Measurements from ENCODE around the gene CFAP65. TPM values are rescaled to one million over a fixed set of nuclear protein-coding genes. Genes with fewer than 3 reads are reported as not detected.

Gene CFAP65
- total and polyA plus RNA-seq, 2 of the 4 experiments (the other 2 are of a cell fraction), result not detected

GRCh38 chr2:218979846-218980734 is 61.2 kb downstream of the CFAP65 start:
- Histone ChIP-seq H3K9me1 (ENCODE audit: insufficient read depth, low read length) (no peaks in the 10 kb centered on the region; the same call in 1 of the 2 replicates), H4K8ac (ENCODE audit: low read depth in 2 of 2, low read length in 2 of 2) (no peak overlapping the region), H3K4ac (ENCODE audit: low read depth, low read length) (no peak overlapping the region), H4K5ac (ENCODE audit: low read depth, low read length) (no peak overlapping the region), H3K9me3 (ENCODE audit: control insufficient read depth, insufficient read depth, low read length) (no peaks in the 10 kb centered on the region), H2BK20ac (ENCODE audit: low read depth, low read length) (no peak overlapping the region), H3K56ac (ENCODE audit: extremely low read depth, insufficient read depth, low read length) (no peak overlapping the region), H3K14ac (replicated peaks; ENCODE audit: low read depth, low read length) (no peak overlapping the region), H3K4me2 (ENCODE audit: low read depth, low read length) (peak overlapping the region; percentile 92), H2BK120ac (ENCODE audit: low read depth, low read length) (no peak overlapping the region), H3K9ac (ENCODE audit: low read depth, low read length) (no peak overlapping the region), H3K18ac (ENCODE audit: low read depth, low read length) (no peak overlapping the region), H2BK5ac (ENCODE audit: low read depth, low read length, poor library complexity, severe bottlenecking) (no peak overlapping the region), H3K23ac (ENCODE audit: low read depth, low read length) (no peak overlapping the region), H3K4me3 (ENCODE audit: insufficient read depth, low read depth, low read length) (no peak overlapping the region), H3K4me1 (ENCODE audit: control insufficient read depth, insufficient read depth, low read length) (0 out of 2 replicates have a peak, but pooled peaks cover 2% of the 10 kb centered on the region), H3K79me1 (ENCODE audit: low read depth in 1 of 2, low read length in 2 of 2) (no peaks in the 10 kb centered on the region), H4K91ac (ENCODE audit: insufficient read depth, low read depth, low read length) (no peak overlapping the region), H2BK15ac (ENCODE audit: low read depth, low read length) (no peak overlapping the region), H2AK5ac (ENCODE audit: low read depth, low read length) (no peak overlapping the region), H4K20me1 (ENCODE audit: insufficient read depth, low read length) (no peaks in the 10 kb centered on the region; the same call in 1 of the 2 replicates), H2AK9ac (replicated peaks; ENCODE audit: low read depth, low read length, poor library complexity) (no peak overlapping the region), H3K27ac (ENCODE audit: insufficient read depth, low read length) (no peak overlapping the region), H3K27me3 (ENCODE audit: control insufficient read depth, insufficient read depth, low read length) (peaks cover 74% of the 10 kb centered on the region), H2AFZ (replicated peaks; ENCODE audit: low read length, poor library complexity) (peak overlapping the region; percentile 77), H3K36me3 (ENCODE audit: control insufficient read depth, insufficient read depth, low read length) (no peaks in the 10 kb centered on the region)
- peak; percentile 65 for DNase-seq
- POLR2A ChIA-PET (ENCODE audit: unreplicated experiment), result no interaction called here
- in situ Hi-C loops (cut with MboI; ENCODE audit: low sequenced_read_pairs), result no loop called here
- no TSS peak for BruUV-seq (replicated peaks)
- CTCF ChIA-PET, result interaction anchor here (0.6 to 1.9 kb wide), 18 partner anchors 10 to 175 kb away, joined by 3 to 10 read pairs (median 4); partner anchors contain the start of gene CDK5R2
- intact Hi-C loops (cut with micrococcal nuclease), result no loop called here
- dilution Hi-C loops (cut with HindIII; ENCODE audit: low sequenced_read_pairs, unreplicated experiment), result no loop called here
- peak; percentile 97 for ATAC-seq (ENCODE audit: low read depth)
- WGBS, 2 experiments (ENCODE audit: extremely low coverage in 2 of 2, insufficient read length in 1 of 2), result 0% methylated on average over 13 of the region's 39 CpGs; no CpG with 5 or more reads in 1 of the 2 experiments
- no peak for TF ChIP-seq POLR2A (IDR thresholded peaks at IDR 0.05; ENCODE audit: low read depth, low read length)
- no peak for TF ChIP-seq FOS (IDR thresholded peaks at IDR 0.05; ENCODE audit: low read depth, low read length)
- peak; percentile 41 for TF ChIP-seq SMC3 (IDR thresholded peaks at IDR 0.05; ENCODE audit: low read depth, low read length)
- TF ChIP-seq RFX5 (IDR thresholded peaks at IDR 0.05; ENCODE audit: low read depth, low read length), result no peak
- TF ChIP-seq, protein P1, sequence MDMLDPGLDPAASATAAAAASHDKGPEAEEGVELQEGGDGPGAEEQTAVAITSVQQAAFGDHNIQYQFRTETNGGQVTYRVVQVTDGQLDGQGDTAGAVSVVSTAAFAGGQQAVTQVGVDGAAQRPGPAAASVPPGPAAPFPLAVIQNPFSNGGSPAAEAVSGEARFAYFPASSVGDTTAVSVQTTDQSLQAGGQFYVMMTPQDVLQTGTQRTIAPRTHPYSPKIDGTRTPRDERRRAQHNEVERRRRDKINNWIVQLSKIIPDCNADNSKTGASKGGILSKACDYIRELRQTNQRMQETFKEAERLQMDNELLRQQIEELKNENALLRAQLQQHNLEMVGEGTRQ (IDR thresholded peaks at IDR 0.05; ENCODE audit: low read depth, low read length), result no peak
- no peak for TF ChIP-seq CEBPB (IDR thresholded peaks at IDR 0.05; ENCODE audit: low read depth, low read length)
- TF ChIP-seq, protein P2, sequence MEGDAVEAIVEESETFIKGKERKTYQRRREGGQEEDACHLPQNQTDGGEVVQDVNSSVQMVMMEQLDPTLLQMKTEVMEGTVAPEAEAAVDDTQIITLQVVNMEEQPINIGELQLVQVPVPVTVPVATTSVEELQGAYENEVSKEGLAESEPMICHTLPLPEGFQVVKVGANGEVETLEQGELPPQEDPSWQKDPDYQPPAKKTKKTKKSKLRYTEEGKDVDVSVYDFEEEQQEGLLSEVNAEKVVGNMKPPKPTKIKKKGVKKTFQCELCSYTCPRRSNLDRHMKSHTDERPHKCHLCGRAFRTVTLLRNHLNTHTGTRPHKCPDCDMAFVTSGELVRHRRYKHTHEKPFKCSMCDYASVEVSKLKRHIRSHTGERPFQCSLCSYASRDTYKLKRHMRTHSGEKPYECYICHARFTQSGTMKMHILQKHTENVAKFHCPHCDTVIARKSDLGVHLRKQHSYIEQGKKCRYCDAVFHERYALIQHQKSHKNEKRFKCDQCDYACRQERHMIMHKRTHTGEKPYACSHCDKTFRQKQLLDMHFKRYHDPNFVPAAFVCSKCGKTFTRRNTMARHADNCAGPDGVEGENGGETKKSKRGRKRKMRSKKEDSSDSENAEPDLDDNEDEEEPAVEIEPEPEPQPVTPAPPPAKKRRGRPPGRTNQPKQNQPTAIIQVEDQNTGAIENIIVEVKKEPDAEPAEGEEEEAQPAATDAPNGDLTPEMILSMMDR (conservative IDR thresholded peaks at IDR 0.05; ENCODE audit: low read depth, low read length), result peak; percentile 72
- TF ChIP-seq BHLHE40 (IDR thresholded peaks at IDR 0.05; ENCODE audit: low read depth, low read length), result no peak
- TF ChIP-seq NFE2L2 (IDR thresholded peaks at IDR 0.05; ENCODE audit: low read depth, low read length), result no peak
- TF ChIP-seq MXI1 (IDR thresholded peaks at IDR 0.05; ENCODE audit: borderline replicate concordance, low read depth, low read length), result no peak
- TF ChIP-seq MAZ (IDR thresholded peaks at IDR 0.05; ENCODE audit: borderline replicate concordance, low read depth, low read length), result peak; percentile 43; the same call in 1 of the 2 replicates
- peak; percentile 59 for TF ChIP-seq RAD21 (IDR thresholded peaks at IDR 0.05; ENCODE audit: low read length)
- no peak for TF ChIP-seq CHD1 (IDR thresholded peaks at IDR 0.05; ENCODE audit: low read depth, low read length)
- no peak for TF ChIP-seq RCOR1 (IDR thresholded peaks at IDR 0.05; ENCODE audit: insufficient replicate concordance, low read length)
- no peak for TF ChIP-seq MAFK (IDR thresholded peaks at IDR 0.05; ENCODE audit: low read depth, low read length)

Data from IMR-90 (cell line).